Measurements from ENCODE around the gene TRIP6. TPM values are rescaled to one million over a fixed set of nuclear protein-coding genes. Genes with fewer than 3 reads are reported as not detected.

The TRIP6 gene
- total and polyA plus RNA-seq, 2 of the 8 experiments (the other 6 are each of a cell fraction or from before 2014, with no cell fraction given): 88.4 to 103 TPM

DNA sequence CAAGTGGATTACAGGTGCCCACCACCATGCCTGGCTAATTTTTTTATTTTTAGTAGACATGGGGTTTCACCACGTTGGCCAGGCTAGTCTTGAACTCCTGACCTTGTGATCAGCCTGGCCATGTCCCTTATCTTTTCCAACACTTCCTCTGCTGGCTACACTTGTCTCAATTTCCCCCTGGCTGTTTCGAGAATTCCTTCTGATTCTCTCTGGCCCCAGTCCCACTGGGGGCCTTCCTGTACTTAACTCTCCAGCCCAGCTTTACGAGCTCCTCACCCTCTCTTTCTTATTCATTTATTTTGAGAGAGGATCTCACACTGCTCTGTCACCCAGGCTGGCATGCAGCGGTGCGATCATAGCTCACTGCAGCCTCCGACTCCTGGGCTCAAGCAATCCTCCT is 48.4 kb upstream of the TRIP6 start:
- Histone ChIP-seq H3K4me3 (ENCODE audit: extremely low read depth in 1 of 4, insufficient read depth in 2 of 4, low read depth in 3 of 4, low read length in 4 of 4) (no peak overlapping the region), H3K79me1 (ENCODE audit: low read depth, low read length) (peaks cover 2% of the 10 kb centered on the region; the same call in 1 of the 2 replicates), H2BK5ac (ENCODE audit: low read depth, low read length) (no peak overlapping the region), H3K56ac (replicated peaks; ENCODE audit: insufficient read length, low read depth, low read length) (no peak overlapping the region), H2BK15ac (ENCODE audit: low read length) (no peak overlapping the region), H3K14ac (ENCODE audit: insufficient read length) (no peak overlapping the region), H4K8ac (ENCODE audit: extremely low read depth, insufficient read depth, low read length) (no peak overlapping the region; the same call in 1 of the 2 replicates), H2AK5ac (ENCODE audit: low read depth, low read length) (no peak overlapping the region), H3K4me1 (replicated peaks in 1 of 4; ENCODE audit: control insufficient read depth in 3 of 4, insufficient read depth in 4 of 4, low read length in 3 of 4) (0 out of 7 replicates have a peak, but pooled peaks cover 0 to under 1% (median 0%) of the 10 kb centered on the region in 4 experiments), H2BK12ac (ENCODE audit: low read depth, low read length) (no peak overlapping the region), H3K9ac (replicated peaks in 1 of 4; ENCODE audit: extremely low read depth in 1 of 4, low read depth in 3 of 4, low read length in 3 of 4) (no peak overlapping the region), H2BK120ac (replicated peaks; ENCODE audit: low read depth, low read length) (no peak overlapping the region), H3K9me3 (ENCODE audit: insufficient read depth in 2 of 2, low read depth in 1 of 2, low read length in 1 of 2) (no peaks in the 10 kb centered on the region), H4K91ac (replicated peaks; ENCODE audit: insufficient read length, low read length) (no peak overlapping the region), H3K18ac (ENCODE audit: extremely low read depth, low read length) (no peak overlapping the region), H3K4me2 (ENCODE audit: insufficient read depth in 1 of 2, low read depth in 2 of 2, low read length in 2 of 2) (no peak overlapping the region), H3K36me3 (ENCODE audit: control insufficient read depth in 2 of 4, insufficient read depth in 4 of 4, low read length in 3 of 4) (peaks cover 35 to 95% (median 73%) of the 10 kb centered on the region in 4 experiments; a peak in 7 of 8 replicates), H3K23ac (ENCODE audit: insufficient read length) (no peak overlapping the region), H2AFZ (ENCODE audit: low read length) (no peak overlapping the region), H3K27me3 (replicated peaks in 1 of 4; ENCODE audit: control insufficient read depth in 3 of 4, extremely low read depth in 1 of 4, insufficient read depth in 3 of 4, low read length in 3 of 4) (no peaks in the 10 kb centered on the region), H2BK20ac (ENCODE audit: low read length) (no peak overlapping the region), H4K5ac (ENCODE audit: insufficient read length, low read depth, low read length) (no peak overlapping the region), H3K23me2 (ENCODE audit: low read depth, low read length) (no peaks in the 10 kb centered on the region; the same call in 1 of the 2 replicates), H4K20me1 (replicated peaks in 1 of 2; ENCODE audit: control insufficient read depth in 1 of 2, insufficient read depth in 2 of 2, low read length in 2 of 2) (peaks cover 3 to 13% of the 10 kb centered on the region in 2 experiments), H3K27ac (ENCODE audit: low read depth, low read length) (no peak overlapping the region), H3K79me2 (ENCODE audit: control insufficient read depth in 1 of 2, insufficient read depth in 2 of 2, low read length in 2 of 2) (peaks cover 0 to 5% of the 10 kb centered on the region in 2 experiments; a peak in 1 of 4 replicates), H3K4ac (replicated peaks; ENCODE audit: insufficient read length, low read depth, low read length) (no peak overlapping the region)
- 91% methylated on average over 6 of the region's 6 CpGs; no CpG with 5 or more reads in 1 of the 2 experiments for WGBS, 2 experiments (ENCODE audit: extremely low coverage in 1 of 2, insufficient coverage in 1 of 2, insufficient read length in 1 of 2, insufficient replicate concordance in 2 of 2, low coverage in 1 of 2, low lambda C conversion rate in 2 of 2, missing lambda C conversion rate in 1 of 2)
- ChIA-PET CTCF (ENCODE audit: partially characterized antibody) (interaction anchor here (0.8 to 8.7 kb wide), 6 partner anchors 9 to 123 kb away, joined by 3 to 117 read pairs (median 4); partner anchors contain the start of gene EPHB4), POLR2A (ENCODE audit: partially characterized antibody) (interaction anchor here (0.8 to 10.3 kb wide), 5 partner anchors 8 to 112 kb away, joined by 3 to 124 read pairs (median 5); partner anchors contain the start of genes EPHB4 and POP7)
- FAIRE-seq: no peak
- TF ChIP-seq YY1 (IDR thresholded peaks at IDR 0.05; ENCODE audit: low read depth, low read length): no peak
- TF ChIP-seq SIN3A (conservative IDR thresholded peaks at IDR 0.05 in 1 of 2, IDR thresholded peaks at IDR 0.05 in 1 of 2; ENCODE audit: low read depth in 1 of 2, low read length in 2 of 2): no peak
- no peak for TF ChIP-seq ASH2L (IDR thresholded peaks at IDR 0.05; ENCODE audit: low read length)
- no peak for TF ChIP-seq EZH2 (IDR thresholded peaks at IDR 0.05; ENCODE audit: low read depth, low read length, severe bottlenecking)
- TF ChIP-seq KDM4A (IDR thresholded peaks at IDR 0.05; ENCODE audit: low read depth, low read length, severe bottlenecking): no peak
- no peak for TF ChIP-seq SP1 (IDR thresholded peaks at IDR 0.05; ENCODE audit: low read depth, low read length)
- no peak for TF ChIP-seq POLR2A (IDR thresholded peaks at IDR 0.05; ENCODE audit: control extremely low read depth in 1 of 2, low read depth in 2 of 2, low read length in 2 of 2)
- no peak for TF ChIP-seq SUZ12 (IDR thresholded peaks at IDR 0.05; ENCODE audit: low read length)
- TF ChIP-seq, protein P1, sequence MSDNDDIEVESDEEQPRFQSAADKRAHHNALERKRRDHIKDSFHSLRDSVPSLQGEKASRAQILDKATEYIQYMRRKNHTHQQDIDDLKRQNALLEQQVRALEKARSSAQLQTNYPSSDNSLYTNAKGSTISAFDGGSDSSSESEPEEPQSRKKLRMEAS (IDR thresholded peaks at IDR 0.05): no peak
- TF ChIP-seq, protein P2, sequence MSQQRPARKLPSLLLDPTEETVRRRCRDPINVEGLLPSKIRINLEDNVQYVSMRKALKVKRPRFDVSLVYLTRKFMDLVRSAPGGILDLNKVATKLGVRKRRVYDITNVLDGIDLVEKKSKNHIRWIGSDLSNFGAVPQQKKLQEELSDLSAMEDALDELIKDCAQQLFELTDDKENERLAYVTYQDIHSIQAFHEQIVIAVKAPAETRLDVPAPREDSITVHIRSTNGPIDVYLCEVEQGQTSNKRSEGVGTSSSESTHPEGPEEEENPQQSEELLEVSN (IDR thresholded peaks at IDR 0.05): no peak
- no peak for TF ChIP-seq EP300 (IDR thresholded peaks at IDR 0.05; ENCODE audit: borderline replicate concordance in 1 of 2, low read depth in 2 of 2, low read length in 2 of 2)
- TF ChIP-seq BCL11A (IDR thresholded peaks at IDR 0.05; ENCODE audit: low read depth in 2 of 2, low read length in 2 of 2): no peak
- no peak for TF ChIP-seq POLR2AphosphoS5 (IDR thresholded peaks at IDR 0.05; ENCODE audit: low read depth, low read length)
- DNase-seq (ENCODE audit: low read depth in 1 of 2, low spot score in 2 of 2): no peak
